ENCODE results near the gene AP1S3. TPM values are rescaled to one million over a fixed set of nuclear protein-coding genes. Genes with fewer than 3 reads are reported as not detected.

AP1S3 gene
- total RNA-seq, 1 donor from 2014 or later, result 0.47 TPM

DNA sequence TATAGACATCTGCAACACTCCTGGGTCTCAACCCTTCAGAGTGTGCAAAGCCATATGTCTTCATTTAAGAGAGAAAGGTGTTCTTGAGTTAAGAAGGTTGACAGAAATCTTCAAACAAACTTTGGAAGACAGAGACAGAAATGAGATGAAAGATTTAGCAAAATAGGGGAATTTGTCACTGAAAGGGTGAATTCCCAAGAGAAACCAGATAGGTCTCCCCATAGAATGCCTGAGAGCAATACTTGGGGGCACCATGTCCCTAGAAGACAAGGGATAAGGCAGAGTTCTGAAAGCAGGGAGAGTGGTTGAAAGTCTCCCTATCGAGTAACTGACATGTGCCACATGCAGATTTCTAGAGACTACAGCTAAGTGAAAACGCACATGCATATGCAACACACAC is 50.0 kb downstream of the AP1S3 start:
- intact Hi-C loops (cut with micrococcal nuclease), result no loop called here
- TF ChIP-seq, protein P1, sequence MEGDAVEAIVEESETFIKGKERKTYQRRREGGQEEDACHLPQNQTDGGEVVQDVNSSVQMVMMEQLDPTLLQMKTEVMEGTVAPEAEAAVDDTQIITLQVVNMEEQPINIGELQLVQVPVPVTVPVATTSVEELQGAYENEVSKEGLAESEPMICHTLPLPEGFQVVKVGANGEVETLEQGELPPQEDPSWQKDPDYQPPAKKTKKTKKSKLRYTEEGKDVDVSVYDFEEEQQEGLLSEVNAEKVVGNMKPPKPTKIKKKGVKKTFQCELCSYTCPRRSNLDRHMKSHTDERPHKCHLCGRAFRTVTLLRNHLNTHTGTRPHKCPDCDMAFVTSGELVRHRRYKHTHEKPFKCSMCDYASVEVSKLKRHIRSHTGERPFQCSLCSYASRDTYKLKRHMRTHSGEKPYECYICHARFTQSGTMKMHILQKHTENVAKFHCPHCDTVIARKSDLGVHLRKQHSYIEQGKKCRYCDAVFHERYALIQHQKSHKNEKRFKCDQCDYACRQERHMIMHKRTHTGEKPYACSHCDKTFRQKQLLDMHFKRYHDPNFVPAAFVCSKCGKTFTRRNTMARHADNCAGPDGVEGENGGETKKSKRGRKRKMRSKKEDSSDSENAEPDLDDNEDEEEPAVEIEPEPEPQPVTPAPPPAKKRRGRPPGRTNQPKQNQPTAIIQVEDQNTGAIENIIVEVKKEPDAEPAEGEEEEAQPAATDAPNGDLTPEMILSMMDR (IDR thresholded peaks at IDR 0.05; ENCODE audit: borderline replicate concordance), result no peak
- no peak overlapping the region for H3K4me3 ChIP-seq
- DNase-seq, result no peak
- H3K4me1 ChIP-seq, result no peaks in the 10 kb centered on the region
- no peaks in the 10 kb centered on the region for H3K36me3 ChIP-seq
- H3K27me3 ChIP-seq (ENCODE audit: low read depth), result no peaks in the 10 kb centered on the region
- peaks cover 8% of the 10 kb centered on the region for H3K9me3 ChIP-seq (replicated peaks)
- H3K27ac ChIP-seq (replicated peaks), result no peak overlapping the region

DNA sequence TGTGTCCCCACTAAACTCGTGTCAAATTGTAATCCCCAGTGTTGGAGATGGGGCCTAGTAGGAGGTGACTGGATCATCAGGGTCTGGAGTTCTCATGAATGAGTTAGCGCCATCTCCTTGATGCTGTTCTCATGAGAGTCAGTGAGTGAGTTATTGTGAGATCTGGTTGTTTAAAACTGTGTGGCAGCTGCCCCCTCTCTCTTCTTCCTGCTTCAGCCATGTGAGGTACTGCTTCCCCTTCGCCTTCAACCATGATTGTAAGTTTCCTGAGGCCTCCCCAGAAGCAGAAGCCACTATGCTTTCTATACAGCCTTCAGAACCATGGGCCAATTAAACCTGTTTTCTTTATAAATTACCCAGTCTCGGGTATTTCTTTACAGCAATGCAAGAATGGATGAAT is 50.4 kb downstream of the AP1S3 start:
- no peaks in the 10 kb centered on the region for H3K36me3 ChIP-seq
- no peak for DNase-seq
- no peak overlapping the region for H3K27ac ChIP-seq (replicated peaks)
- TF ChIP-seq, protein P1 (IDR thresholded peaks at IDR 0.05; ENCODE audit: borderline replicate concordance), result no peak
- H3K4me1 ChIP-seq, result no peaks in the 10 kb centered on the region
- intact Hi-C loops (cut with micrococcal nuclease), result no loop called here
- H3K9me3 ChIP-seq (replicated peaks), result peaks cover 4% of the 10 kb centered on the region
- H3K4me3 ChIP-seq, result no peak overlapping the region
- no peaks in the 10 kb centered on the region for H3K27me3 ChIP-seq (ENCODE audit: low read depth)

DNA sequence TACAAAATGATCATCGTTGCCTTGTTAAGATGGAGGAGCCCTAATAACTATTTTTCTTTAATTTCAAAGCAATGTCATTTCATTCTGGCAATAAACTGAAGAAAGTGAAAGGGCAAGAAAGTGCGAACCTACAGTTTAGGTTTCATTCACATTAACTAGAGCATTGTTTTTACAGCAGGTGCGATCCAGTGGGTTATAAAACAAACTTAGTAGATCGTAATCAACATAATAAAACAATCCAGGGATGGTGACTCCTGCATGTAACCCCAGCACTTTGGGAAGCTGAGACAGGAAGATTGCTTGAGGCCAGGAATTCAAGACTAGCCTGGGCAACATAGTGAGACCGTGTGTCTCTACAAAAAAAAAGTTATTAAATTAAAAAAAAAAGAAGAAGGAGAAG is 51.1 kb downstream of the AP1S3 start:
- no peaks in the 10 kb centered on the region for H3K4me1 ChIP-seq
- intact Hi-C loops (cut with micrococcal nuclease), result no loop called here
- no peak overlapping the region for H3K4me3 ChIP-seq
- DNase-seq, result no peak
- no peaks in the 10 kb centered on the region for H3K36me3 ChIP-seq
- TF ChIP-seq, protein P1 (IDR thresholded peaks at IDR 0.05; ENCODE audit: borderline replicate concordance), result no peak
- H3K9me3 ChIP-seq (replicated peaks), result no peaks in the 10 kb centered on the region
- H3K27me3 ChIP-seq (ENCODE audit: low read depth), result no peaks in the 10 kb centered on the region
- H3K27ac ChIP-seq (replicated peaks), result no peak overlapping the region

DNA sequence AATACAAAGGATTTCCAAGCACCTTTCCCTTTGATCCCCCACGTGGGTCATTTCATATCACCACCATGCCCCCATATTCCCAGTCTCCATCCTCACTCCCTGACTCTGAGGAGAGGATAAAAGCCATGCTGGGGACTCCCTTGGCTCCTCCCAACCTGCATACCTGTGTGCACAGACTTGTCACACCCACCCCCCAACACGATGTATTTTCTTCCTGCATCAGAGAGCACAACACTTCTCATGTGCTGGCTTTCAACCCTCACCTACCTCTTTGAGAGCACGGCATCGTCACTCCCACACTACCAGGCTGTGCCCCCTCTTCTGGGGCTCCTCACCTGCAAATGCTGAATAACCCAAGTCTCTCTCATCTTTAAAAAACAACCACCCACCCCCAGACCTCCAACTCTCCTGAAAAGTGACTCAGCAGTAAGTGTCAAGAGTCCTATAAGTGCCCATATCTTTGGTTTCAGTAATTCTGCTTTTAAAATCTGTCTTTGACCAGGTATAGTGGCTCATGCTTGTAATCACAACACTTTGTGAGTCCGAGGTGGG is 53.1 kb downstream of the AP1S3 start:
- TF ChIP-seq, protein P1 (IDR thresholded peaks at IDR 0.05; ENCODE audit: borderline replicate concordance), result no peak
- no peaks in the 10 kb centered on the region for H3K4me1 ChIP-seq
- no peaks in the 10 kb centered on the region for H3K9me3 ChIP-seq (replicated peaks)
- no peak overlapping the region for H3K27ac ChIP-seq (replicated peaks)
- H3K4me3 ChIP-seq, result no peak overlapping the region
- no peak for DNase-seq
- no peaks in the 10 kb centered on the region for H3K36me3 ChIP-seq
- intact Hi-C loops (cut with micrococcal nuclease), result no loop called here
- no peaks in the 10 kb centered on the region for H3K27me3 ChIP-seq (ENCODE audit: low read depth)

DNA sequence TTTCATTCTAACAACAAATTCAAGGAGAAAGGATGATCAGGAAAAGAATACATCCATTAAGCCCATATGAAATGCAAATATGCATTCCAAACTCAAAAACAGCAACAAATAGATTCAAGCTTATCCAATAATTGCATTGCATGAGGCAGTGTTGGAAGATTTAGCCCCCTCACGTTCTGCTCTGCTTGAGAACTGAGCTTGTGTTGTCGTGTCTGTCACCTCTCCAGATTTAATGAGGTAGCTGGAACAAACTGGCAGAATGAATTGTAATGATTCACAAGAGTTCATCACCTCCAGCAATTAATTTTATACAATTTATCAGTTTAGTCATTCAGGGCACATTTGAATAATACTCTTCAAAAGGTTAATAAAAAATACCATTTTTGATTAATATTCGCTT is 54.8 kb downstream of the AP1S3 start:
- Histone ChIP-seq H3K27ac (replicated peaks) (no peak overlapping the region), H3K9me3 (replicated peaks) (no peaks in the 10 kb centered on the region), H3K4me3 (no peak overlapping the region), H3K27me3 (ENCODE audit: low read depth) (no peaks in the 10 kb centered on the region), H3K36me3 (no peaks in the 10 kb centered on the region), H3K4me1 (no peaks in the 10 kb centered on the region)
- intact Hi-C loops (cut with micrococcal nuclease), result no loop called here
- DNase-seq, result no peak
- TF ChIP-seq, protein P1 (IDR thresholded peaks at IDR 0.05; ENCODE audit: borderline replicate concordance), result no peak

Measured in left ventricle myocardium inferior (tissue), 1 donor.